Tibial nerve (tissue), 4 donors: ENCODE measurements around the gene TMEFF1. TPM values are rescaled to one million over a fixed set of nuclear protein-coding genes. Genes with fewer than 3 reads are reported as not detected.

Experiments
- DNase-seq, 2 donors: peaks; one replicate each; pipeline ENCODE4 v3.0.0-alpha.2; 2019; ENCODE audit warnings: low spot score in 2 of 2
- H3K27ac ChIP-seq, 4 donors: fragments of 200-600 bp; sonication (generic) in 3 of 4; one replicate each; pipeline ENCODE4 v1.5.1; 2017 to 2019; ENCODE audit warnings: mild to moderate bottlenecking in 1 of 4
- H3K27me3 ChIP-seq, 2 donors: fragments of 200-600 bp; sonication (generic) in 1 of 2; one replicate each; pipeline versions ENCODE4 v1.5.1 to v1.6.0; 2017 to 2019
- H3K36me3 ChIP-seq, 3 donors: fragments of 200-600 bp; sonication (generic); one replicate each; pipeline ENCODE4 v1.5.1; 2018 to 2019
- H3K4me1 ChIP-seq, 4 donors: fragments of 200-600 bp; sonication (generic) in 3 of 4; one replicate each; pipeline ENCODE4 v1.5.1; 2017 to 2019
- H3K4me3 ChIP-seq, 4 donors: fragments of 200-600 bp; sonication (generic) in 3 of 4; one replicate each; pipeline ENCODE4 v1.5.1; 2017 to 2019; ENCODE audit warnings: mild to moderate bottlenecking in 1 of 4, moderate library complexity in 1 of 4
- H3K9me3 ChIP-seq, 4 donors: fragments of 200-600 bp; sonication (generic) in 3 of 4; one replicate each; pipeline ENCODE4 v1.5.1; 2017 to 2019
- CTCF ChIP-seq, 5 experiments: fragments of 200-600 bp in 3 of 5; fragments of 450-650 bp in 2 of 5; sonication (generic) in 3 of 5; IDR thresholded peaks; one replicate each; pipeline ENCODE4 v1.5.1; 2016 to 2019; ENCODE audit warnings: antibody characterized with exemption in 5 of 5, mild to moderate bottlenecking in 3 of 5, moderate library complexity in 2 of 5
- EP300 ChIP-seq, 2 donors: sonication (generic); formaldehyde crosslinking; IDR thresholded peaks; one replicate each; pipeline ENCODE4 v1.6.1; 2017; ENCODE audit warnings: antibody characterized with exemption in 2 of 2, mild to moderate bottlenecking in 1 of 2
- POLR2A ChIP-seq, 2 donors: fragments of 450-650 bp; IDR thresholded peaks; one replicate each; pipeline ENCODE4 v1.6.1; 2017; ENCODE audit warnings: antibody characterized with exemption in 2 of 2, mild to moderate bottlenecking in 2 of 2, moderate library complexity in 2 of 2
- WGBS, 2 donors: methylation state at CpG; one replicate each; pipeline ENCODE4 v1.1.5; 2018; 5-methylcytosine and 5-hydroxymethylcytosine counted together
- total RNA-seq, 4 donors: library from RNA; depleted of rRNA; stranded (reverse); fragments of >200 nt; gene quantifications; one replicate each; pipeline ENCODE4 v1.1.0, GENCODE V29; 2016

TMEFF1 gene
- total RNA-seq, 4 donors from 2014 or later, result 0.42 to 1.6 TPM; not detected in 2

- H3K4me1 ChIP-seq, result peaks cover 0 to 21% (median 3%) of the 10 kb centered on the region in 4 donors
- peak; percentile 25 to 40 for DNase-seq
- TF ChIP-seq CTCF (IDR thresholded peaks at IDR 0.05) (no peak), POLR2A (IDR thresholded peaks at IDR 0.05) (no peak), EP300 (IDR thresholded peaks at IDR 0.05) (no peak)
- H3K4me3 ChIP-seq, result peak overlapping the region; percentile 30 to 58 (median 40)
- H3K36me3 ChIP-seq, result no peaks in the 10 kb centered on the region
- no peaks in the 10 kb centered on the region for H3K9me3 ChIP-seq
- H3K27ac ChIP-seq, result no peak overlapping the region
- 1 to 2% methylated on average over 41 of the region's 41 CpGs for WGBS, 2 donors
- no peaks in the 10 kb centered on the region for H3K27me3 ChIP-seq
Observed at GRCh38 chr9:100598641-100599145, 125.7 kb downstream of the TMEFF1 start.

- WGBS, 2 donors, result 82 to 91% methylated on average over 7 of the region's 7 CpGs
- Histone ChIP-seq H3K27ac (no peak overlapping the region), H3K27me3 (no peaks in the 10 kb centered on the region), H3K4me1 (peaks cover 0 to 18% (median 3%) of the 10 kb centered on the region in 4 donors), H3K36me3 (no peaks in the 10 kb centered on the region), H3K4me3 (no peak overlapping the region), H3K9me3 (no peaks in the 10 kb centered on the region)
- TF ChIP-seq EP300 (IDR thresholded peaks at IDR 0.05) (no peak), CTCF (IDR thresholded peaks at IDR 0.05) (no peak), POLR2A (IDR thresholded peaks at IDR 0.05) (no peak)
- no peak for DNase-seq
Observed at GRCh38 chr9:100600521-100601079, 127.7 kb downstream of the TMEFF1 start.

- H3K27me3 ChIP-seq, result no peaks in the 10 kb centered on the region
- H3K36me3 ChIP-seq, result no peaks in the 10 kb centered on the region
- peaks cover 0 to 13% (median 3%) of the 10 kb centered on the region in 4 donors for H3K4me1 ChIP-seq
- DNase-seq, result peak in 1 of 2 donors; percentile 23
- H3K4me3 ChIP-seq, result no peak overlapping the region
- TF ChIP-seq CTCF (IDR thresholded peaks at IDR 0.05) (peak in 3 of 5 experiments; percentile 28 to 30 (median 29)), POLR2A (IDR thresholded peaks at IDR 0.05) (no peak), EP300 (IDR thresholded peaks at IDR 0.05) (no peak)
- no peak overlapping the region for H3K27ac ChIP-seq
- no peaks in the 10 kb centered on the region for H3K9me3 ChIP-seq
Observed at GRCh38 chr9:100601216-100601615, 128.3 kb downstream of the TMEFF1 start.

GRCh38 chr9:100602342-100602801 is 129.4 kb downstream of the TMEFF1 start:
- Histone ChIP-seq H3K27ac (no peak overlapping the region), H3K27me3 (no peaks in the 10 kb centered on the region), H3K4me1 (peaks cover 0 to 13% (median 3%) of the 10 kb centered on the region in 4 donors), H3K4me3 (no peak overlapping the region), H3K9me3 (no peaks in the 10 kb centered on the region), H3K36me3 (no peaks in the 10 kb centered on the region)
- TF ChIP-seq EP300 (IDR thresholded peaks at IDR 0.05) (no peak), CTCF (IDR thresholded peaks at IDR 0.05) (peak; percentile 28 to 49 (median 38)), POLR2A (IDR thresholded peaks at IDR 0.05) (no peak)
- WGBS, 2 donors, result 33 to 35% methylated on average over 2 of the region's 2 CpGs
- peak in 1 of 2 donors; percentile 22 for DNase-seq

- no peak overlapping the region for H3K4me3 ChIP-seq
- no peak for TF ChIP-seq POLR2A (IDR thresholded peaks at IDR 0.05)
- no peak for TF ChIP-seq EP300 (IDR thresholded peaks at IDR 0.05)
- no peak for TF ChIP-seq CTCF (IDR thresholded peaks at IDR 0.05)
- no peaks in the 10 kb centered on the region for H3K4me1 ChIP-seq
- 33 to 68% methylated on average over 1 of the region's 1 CpG for whole genome bisulfite sequencing, 2 donors
- no peaks in the 10 kb centered on the region for H3K36me3 ChIP-seq
- H3K9me3 ChIP-seq, result no peaks in the 10 kb centered on the region
- no peak for DNase-seq
- no peaks in the 10 kb centered on the region for H3K27me3 ChIP-seq
- H3K27ac ChIP-seq, result no peak overlapping the region
Observed at GRCh38 chr9:100605405-100605804, 132.5 kb downstream of the TMEFF1 start.
